SIG-M5 (cell line): ENCODE data around the gene LAMTOR3.
"Not testable (repeated sequence)": the region's sequence is repeated elsewhere in the genome, so short reads cannot be mapped to it uniquely, and the experiment has no call there.

ENCODE experiments used
- DNase-seq: peaks from one replicate; lab custom pipeline; 2025; lab: John Stamatoyannopoulos, UW

LAMTOR3 gene

GRCh38 chr4:99830051-99830450 is 64.2 kb downstream of the LAMTOR3 start:
- DNase-seq = not testable (repeated sequence)

GRCh38 chr4:99828477-99828876 is 65.8 kb downstream of the LAMTOR3 start:
- DNase-seq = no peak
